ENCODE measurements around the gene LYL1.

DNA sequence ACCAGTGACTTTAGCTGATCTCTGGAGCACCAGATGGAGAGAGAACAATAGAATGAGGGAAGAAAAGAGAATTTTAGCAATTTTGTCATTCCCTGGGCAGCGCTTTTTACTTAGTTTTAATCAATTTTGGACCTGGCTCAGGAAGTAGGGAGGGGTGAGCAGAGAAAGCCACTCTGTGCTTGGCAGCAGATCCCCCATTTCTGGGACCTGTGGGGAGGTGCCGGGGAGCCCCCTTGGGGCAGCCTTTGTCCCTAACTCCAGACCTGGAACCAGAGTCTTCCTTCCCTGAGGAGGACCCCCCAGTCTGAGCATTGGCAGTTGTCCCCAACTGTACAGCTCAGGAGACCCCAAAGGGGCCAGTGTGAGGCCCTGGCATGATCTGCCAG lies 10.5 kb downstream of the LYL1 start:
- TF ChIP-seq, protein P1, sequence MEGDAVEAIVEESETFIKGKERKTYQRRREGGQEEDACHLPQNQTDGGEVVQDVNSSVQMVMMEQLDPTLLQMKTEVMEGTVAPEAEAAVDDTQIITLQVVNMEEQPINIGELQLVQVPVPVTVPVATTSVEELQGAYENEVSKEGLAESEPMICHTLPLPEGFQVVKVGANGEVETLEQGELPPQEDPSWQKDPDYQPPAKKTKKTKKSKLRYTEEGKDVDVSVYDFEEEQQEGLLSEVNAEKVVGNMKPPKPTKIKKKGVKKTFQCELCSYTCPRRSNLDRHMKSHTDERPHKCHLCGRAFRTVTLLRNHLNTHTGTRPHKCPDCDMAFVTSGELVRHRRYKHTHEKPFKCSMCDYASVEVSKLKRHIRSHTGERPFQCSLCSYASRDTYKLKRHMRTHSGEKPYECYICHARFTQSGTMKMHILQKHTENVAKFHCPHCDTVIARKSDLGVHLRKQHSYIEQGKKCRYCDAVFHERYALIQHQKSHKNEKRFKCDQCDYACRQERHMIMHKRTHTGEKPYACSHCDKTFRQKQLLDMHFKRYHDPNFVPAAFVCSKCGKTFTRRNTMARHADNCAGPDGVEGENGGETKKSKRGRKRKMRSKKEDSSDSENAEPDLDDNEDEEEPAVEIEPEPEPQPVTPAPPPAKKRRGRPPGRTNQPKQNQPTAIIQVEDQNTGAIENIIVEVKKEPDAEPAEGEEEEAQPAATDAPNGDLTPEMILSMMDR (IDR thresholded peaks at IDR 0.05; ENCODE audit: insufficient read depth, low read length), result no peak
- TF ChIP-seq, protein P2, sequence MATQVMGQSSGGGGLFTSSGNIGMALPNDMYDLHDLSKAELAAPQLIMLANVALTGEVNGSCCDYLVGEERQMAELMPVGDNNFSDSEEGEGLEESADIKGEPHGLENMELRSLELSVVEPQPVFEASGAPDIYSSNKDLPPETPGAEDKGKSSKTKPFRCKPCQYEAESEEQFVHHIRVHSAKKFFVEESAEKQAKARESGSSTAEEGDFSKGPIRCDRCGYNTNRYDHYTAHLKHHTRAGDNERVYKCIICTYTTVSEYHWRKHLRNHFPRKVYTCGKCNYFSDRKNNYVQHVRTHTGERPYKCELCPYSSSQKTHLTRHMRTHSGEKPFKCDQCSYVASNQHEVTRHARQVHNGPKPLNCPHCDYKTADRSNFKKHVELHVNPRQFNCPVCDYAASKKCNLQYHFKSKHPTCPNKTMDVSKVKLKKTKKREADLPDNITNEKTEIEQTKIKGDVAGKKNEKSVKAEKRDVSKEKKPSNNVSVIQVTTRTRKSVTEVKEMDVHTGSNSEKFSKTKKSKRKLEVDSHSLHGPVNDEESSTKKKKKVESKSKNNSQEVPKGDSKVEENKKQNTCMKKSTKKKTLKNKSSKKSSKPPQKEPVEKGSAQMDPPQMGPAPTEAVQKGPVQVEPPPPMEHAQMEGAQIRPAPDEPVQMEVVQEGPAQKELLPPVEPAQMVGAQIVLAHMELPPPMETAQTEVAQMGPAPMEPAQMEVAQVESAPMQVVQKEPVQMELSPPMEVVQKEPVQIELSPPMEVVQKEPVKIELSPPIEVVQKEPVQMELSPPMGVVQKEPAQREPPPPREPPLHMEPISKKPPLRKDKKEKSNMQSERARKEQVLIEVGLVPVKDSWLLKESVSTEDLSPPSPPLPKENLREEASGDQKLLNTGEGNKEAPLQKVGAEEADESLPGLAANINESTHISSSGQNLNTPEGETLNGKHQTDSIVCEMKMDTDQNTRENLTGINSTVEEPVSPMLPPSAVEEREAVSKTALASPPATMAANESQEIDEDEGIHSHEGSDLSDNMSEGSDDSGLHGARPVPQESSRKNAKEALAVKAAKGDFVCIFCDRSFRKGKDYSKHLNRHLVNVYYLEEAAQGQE (IDR thresholded peaks at IDR 0.05; ENCODE audit: insufficient replicate concordance, low read depth), result no peak
- TF ChIP-seq POLR2AphosphoS5 (IDR thresholded peaks at IDR 0.05; ENCODE audit: low read depth) (no peak), GABPA (IDR thresholded peaks at IDR 0.05; ENCODE audit: low read depth) (no peak)

Measured in HL-60 (cell line).